ENCODE results near the gene RNF11.
"Not testable (repeated sequence)": the region's sequence is repeated elsewhere in the genome, so short reads cannot be mapped to it uniquely, and the experiment has no call there.

RNF11 gene

DNA sequence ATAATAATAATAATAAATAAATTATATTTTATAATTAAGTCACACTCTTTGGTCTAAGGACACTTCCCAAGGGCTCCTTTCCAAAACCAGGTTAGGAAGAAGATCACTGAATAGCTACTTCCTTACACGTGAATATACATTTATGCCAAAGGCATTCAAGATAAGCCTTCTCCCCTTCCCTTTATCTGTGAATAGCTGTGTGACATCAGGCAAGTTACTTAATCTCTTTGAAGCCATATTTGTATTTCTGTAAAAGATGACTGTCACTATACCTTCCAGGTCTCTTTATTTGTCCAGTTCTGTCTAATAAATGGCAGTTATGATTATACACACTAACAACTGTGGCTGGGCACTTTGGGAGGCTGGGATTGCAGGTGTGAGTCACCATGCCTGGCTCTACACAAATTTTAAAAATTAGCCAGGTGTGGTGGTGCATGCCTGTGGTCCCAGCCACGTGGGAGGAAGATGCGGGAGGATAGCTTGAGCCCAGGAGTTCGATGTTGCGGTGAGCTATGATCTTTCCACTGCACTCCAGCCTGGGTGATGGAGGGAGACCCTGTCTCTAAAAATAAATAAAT is 5.5 kb upstream of the RNF11 start:
- no peak for DNase-seq

DNA sequence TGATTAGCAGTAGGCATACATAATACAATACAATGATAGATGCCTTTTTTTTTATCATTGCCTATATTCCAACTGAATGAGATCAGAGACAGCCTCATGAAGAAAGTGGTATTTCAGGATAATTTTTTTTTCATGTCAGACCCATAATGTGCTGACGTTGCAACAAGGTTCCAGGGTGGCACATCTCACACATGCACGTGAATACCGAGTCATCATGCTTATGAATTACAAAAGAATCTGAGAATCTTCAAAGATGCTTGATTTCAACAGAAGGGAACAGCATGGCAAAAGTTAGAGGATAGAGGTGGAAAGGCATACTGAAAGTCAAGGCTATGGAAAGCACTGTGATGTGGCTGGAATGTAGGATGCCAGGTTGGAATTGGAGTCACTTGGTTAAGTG is 5.0 kb upstream of the RNF11 start:
- no peak for DNase-seq

DNA sequence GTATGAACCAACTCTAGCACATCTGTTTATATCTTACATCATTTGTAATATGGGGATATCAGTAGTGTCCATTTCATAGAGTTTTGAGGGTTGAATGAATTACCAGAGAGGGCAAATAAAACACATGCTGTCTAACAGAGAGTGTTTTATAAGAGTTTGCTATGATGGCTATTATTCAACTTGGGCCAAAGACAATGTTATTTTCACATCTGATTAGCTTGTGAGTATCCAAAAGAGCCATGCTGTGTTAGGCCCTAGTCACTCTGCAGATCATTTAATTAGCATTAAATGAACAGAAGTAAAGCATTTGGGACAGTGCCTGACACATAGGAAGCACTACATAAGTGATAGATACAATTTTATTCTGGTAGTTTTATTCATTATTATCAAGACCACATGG is 4.2 kb upstream of the RNF11 start:
- DNase-seq, result no peak

DNA sequence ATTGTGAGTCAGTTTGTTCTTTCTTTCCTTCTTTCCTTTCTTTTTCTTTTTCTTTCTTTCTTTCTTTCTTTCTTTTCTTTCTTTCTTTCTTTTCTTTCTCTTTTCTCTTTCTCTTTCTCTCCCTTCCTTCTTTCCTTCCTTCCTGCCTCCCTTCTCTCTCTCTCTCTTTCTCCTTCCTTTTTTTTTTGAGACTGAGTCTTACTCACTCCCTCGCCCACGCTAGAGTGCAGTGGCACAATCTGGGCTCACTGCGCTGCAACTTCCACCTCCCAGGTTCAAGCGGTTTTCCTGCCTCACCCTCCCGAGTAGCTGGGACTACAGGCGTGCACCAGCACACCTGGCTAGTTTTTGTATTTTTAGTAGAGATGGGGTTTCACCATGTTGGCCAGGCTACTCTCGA is 1.8 kb upstream of the RNF11 start:
- not testable (repeated sequence) for DNase-seq

DNA sequence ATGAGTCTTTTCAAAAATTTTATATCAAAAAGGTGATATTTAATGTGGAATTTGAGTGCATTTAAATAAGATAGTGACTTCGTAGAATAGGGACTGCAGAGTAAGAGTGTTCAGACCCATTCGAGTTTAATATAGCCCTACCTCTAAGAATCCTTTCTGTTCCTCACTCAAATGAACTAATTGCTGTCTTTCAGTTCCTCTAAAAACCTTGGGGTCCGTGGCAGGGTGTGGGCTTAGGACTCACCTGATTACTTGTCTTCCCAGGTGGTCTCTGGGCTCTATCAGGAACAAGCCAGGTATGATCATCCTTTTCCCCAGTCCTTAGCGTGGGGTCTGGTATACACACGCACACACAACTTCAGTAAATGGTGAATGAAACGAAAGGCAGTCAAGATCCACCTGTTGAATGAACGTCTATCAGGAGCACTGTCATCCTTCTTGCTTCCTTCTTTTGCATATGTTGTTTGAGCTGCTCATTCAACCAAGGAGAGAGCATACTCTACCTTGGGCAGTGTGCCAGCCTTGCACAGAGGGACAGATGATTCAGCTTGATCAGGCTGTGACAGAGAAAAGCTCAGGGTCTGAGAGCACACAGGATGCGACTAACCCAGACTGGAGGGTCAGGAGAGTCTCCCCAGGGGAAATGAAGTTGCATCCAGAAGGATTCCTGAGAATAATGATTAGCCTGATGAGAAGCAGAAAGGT is 1.2 kb upstream of the RNF11 start:
- peak; percentile 44 for DNase-seq

DNA sequence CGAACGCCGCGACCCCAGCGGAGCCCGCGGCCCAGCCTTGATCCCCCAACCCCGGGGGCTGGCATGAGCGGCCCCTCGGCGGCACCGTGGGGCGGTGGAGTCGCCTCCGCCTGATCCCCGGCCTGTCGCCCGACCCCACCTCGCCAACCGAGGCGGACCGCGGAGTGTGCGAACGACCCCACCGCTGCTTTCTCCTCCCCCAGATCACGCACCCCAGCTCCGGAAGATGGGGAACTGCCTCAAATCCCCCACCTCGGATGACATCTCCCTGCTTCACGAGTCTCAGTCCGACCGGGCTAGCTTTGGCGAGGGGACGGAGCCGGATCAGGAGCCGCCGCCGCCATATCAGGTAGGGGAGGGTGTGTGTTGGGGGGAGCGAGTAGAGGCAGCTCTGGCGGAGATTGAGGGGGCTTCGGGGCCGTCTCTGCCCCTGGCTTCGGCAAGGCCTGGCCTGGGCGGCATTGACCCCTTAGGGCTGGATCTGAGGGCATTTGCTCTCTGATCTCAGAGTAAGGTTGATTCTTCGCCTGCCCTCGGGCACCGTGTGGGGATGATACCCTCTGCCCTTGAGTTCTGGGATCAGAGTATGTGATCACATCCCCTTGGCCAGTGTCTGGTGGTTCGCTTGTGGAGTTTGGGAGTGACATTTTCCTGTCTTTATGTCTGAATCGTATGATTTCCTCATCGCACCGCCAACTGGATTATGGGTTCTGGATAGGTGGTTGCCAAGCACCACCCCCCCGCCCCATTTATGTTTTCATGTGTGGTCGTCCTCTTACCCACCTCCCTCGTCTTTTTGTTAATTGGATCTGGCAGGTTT is 668 bp downstream of the RNF11 start:
- DNase-seq, result peak; percentile 63

DNA sequence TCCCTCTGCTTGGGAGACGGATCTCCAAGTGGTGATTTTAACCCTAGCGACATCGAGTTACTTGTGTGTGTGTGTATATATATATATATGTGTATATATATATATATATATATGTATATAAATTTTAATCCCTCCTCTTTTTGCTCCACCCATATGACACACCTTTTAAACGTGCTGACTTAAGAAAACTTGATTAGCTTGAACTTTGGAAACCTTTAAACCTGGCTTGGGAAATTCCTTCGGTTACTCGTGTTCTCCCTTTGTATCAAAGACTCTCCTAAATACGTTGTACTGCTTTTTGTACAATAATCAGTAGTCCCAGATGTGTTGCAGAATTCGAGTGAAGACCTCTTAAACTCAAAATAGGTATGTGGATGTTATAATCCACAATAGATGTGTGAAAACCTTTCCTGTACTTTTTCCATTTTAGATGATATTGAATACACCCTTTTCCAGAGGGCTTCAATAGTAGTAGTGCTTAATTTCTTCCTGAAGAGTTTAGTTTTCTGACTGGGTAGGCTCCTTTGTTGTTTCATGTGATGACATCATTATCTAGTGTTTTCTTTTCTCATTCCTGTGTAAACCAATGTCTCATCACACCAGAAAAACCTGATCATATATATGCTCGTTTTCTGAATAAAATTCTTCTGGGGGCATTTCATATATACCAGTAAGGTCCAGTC is 1.4 kb downstream of the RNF11 start:
- DNase-seq, result no peak

DNA sequence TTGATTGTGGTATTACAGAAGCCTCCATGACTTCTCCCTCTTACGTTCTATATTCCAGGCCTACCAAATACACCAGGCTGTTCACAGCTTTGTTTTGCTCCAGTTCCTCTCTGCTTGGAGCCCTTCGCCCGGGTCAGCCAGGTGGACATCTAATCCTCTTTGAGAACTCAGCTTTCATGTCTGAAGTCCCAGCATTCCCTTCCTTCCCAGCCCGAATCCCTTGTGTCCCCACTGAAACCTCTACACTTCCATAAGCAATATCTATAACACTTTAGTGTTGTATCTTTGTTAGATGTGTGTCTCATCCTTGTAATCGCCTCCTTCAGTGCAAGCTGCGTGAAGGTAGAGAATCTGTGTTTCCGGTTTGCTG is 1.9 kb downstream of the RNF11 start:
- no peak for DNase-seq

DNA sequence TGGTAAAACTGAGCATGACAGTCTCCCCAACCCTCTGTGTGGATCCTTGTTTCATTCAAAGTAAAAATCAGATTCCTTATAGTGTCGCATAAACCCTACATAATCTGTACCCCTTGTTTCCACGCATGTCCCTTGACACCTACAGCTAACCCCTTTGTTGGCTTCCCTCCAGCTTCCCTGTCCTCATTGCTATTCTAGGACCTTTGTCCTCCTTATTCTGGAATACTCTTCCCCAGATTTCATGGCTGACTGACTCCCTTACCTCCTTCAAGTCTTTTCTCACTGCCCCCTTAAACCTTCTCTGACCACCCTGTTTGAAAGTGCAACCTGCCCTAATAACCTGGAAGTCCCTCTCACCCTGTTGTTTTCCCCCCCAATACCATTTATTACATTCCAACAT is 4.0 kb downstream of the RNF11 start:
- DNase-seq, result no peak

DNA sequence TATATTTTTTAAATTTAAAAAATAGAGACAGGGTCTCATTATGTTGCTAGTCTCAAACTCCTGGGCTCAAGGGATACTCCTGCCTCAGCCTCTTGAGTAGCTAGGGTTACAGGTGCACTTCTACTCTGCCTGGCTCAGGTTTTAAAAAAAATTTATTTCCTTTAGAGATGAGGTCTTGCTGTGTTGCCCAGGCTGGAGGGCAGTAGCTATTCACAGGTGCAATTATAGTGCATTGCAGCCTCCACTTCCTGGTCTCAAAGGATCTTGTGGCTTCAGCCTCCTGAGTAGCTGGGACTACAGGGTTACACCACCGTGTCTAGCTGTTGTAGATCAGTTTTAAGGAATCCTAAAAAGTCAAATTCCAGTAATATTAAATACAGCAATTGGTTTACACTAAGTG is 5.0 kb downstream of the RNF11 start:
- no peak for DNase-seq

DNA sequence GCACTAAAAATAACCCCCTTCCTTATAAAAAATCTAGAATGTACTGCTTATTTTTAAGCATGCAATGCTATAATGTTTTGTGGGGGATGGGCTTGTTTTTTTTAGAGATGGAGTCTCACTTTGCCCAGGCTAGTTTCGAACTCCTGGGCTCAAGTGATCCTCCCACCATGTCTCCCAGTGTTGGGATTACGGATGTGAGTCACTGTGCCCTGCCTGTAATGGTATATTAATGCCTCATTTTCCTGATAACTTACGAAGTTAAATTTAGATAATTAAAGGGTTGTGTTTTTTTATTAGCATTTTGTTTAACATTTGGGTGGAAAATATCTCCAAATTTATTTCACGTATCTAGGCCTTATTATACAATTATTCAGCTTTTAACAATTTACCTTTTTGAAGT is 6.5 kb downstream of the RNF11 start:
- DNase-seq, result no peak

DNA sequence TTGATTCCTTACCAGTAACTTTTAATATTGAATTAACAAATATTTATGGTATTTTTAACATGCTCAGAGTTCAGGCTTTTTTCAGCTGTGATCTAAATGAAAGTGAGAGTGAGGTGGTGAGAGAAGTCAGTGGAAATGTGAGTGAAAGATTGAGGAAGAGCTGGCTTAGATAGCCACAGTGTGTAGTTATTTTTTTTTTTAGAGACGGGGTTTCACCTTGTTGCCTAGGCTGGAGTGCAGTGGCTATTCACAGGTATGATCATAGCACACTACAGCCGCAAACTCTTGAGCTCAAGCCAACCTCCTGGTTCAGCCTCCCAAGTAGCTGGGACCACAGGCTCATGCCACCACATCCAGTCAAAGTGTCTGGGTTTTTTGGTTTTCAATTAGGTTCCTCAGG is 10.9 kb downstream of the RNF11 start:
- DNase-seq, result no peak

DNA sequence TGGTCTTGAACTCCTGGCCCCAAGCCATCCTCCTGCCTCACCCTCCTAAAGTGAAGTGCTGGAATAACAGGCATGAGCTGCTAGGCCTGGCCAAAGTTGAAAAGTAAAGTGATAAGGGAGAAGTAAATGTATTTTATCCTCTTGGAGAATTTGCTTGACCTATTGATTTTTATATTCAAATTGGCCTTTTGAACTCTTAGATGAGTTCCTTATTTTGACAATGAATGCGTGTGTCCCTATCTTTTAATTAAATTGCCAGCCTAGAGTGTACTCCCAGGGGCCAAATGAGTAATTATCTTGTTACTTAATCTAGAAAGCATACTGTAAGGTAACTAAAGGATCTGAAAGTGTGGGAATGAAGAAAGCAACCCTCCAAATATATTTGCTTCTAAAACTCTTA is 11.4 kb downstream of the RNF11 start:
- DNase-seq, result no peak

DNA sequence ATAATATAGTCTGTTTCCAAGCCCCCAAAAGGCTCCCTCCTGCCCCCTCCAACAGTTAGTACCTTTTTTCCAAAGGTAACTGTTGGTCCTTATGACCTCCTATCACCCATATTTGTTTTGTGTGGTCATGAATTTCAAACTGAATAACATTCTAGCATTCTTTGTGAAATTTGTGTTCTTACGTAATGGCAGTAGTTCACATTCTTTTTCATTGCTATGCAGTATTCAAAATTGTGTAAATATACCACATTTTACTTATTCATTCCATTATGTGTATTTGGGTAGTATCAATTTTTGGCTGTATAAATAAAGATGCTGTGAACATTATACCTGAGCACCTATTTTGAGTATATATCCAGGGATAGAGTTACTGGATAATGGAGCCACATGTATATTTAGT is 13.4 kb downstream of the RNF11 start:
- DNase-seq, result no peak

DNA sequence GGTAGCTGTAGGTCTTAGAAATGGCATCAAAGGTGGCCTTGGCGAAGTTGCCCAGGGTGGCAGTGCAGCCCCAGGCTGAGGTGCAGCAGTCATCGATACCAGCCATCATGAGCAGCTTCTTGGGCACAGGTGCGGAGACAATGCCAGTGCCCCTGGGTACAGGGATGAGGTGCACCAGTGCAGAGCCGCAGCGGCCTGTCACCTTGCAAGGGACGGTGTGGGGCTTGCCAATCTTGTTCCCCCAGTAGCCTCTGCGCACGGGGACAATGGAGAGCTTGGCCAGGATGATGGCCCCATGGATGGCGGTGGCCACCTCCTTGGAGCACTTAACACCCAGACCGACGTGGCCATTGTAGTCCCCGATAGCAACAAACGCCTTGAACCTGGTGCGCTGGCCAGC is 14.7 kb downstream of the RNF11 start:
- not testable (repeated sequence) for DNase-seq

DNA sequence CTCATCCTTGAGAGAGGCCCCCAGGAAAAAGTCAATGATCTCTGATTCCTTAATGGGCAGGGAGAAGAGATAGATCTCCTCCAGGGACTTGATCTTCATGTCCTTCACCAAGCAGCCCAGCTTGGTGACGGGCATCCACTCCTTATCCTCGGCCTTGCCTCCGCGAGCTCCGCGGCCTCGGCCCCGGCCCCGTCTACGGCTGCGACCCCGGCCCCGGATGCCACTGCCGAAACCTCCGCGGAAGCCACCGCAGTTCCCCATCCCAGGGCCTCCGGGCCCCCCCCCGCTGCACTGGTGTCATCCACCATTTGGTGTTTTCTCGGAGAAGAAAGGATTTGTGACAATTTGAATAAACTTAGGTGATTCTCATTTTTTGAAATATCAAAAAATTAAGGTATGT is 15.1 kb downstream of the RNF11 start:
- not testable (repeated sequence) for DNase-seq

DNA sequence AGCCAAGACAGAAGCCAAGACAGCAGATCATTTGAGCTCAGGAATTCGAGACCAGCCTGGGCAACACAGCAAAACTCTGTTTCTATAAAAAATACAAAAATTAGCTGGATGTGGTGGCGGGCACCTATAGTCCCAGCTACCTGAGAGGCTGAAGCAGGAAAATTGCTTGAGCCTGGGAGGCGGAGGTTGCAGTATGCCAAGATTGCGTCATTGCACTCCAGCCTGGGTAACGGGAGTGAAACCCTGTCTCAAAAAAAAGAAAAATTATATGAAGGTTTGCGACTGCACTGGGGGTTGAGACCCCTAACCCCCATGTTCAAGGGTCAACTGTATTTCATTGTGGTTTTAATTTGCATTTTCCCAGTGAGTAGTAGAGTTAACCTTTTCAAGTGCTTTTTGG is 16.3 kb downstream of the RNF11 start:
- no peak for DNase-seq

DNA sequence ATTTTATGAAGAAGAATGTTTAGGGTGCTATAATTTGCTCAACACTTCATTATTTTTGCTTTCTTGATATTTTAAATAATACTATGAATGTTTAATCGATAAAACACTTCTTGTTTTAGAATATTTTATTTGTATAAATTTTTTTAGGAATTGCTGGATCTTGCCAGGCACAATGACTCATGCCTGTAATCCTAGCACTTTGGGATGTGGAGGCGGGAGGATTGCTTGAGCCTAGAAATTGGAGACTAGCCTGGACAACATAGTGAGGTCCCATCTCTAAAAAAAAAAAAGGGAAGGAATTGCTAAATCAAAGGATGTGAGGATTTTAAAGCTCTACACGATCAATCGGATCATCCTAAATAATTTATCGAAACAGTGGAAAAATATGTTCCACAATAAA is 17.6 kb downstream of the RNF11 start:
- DNase-seq, result no peak

DNA sequence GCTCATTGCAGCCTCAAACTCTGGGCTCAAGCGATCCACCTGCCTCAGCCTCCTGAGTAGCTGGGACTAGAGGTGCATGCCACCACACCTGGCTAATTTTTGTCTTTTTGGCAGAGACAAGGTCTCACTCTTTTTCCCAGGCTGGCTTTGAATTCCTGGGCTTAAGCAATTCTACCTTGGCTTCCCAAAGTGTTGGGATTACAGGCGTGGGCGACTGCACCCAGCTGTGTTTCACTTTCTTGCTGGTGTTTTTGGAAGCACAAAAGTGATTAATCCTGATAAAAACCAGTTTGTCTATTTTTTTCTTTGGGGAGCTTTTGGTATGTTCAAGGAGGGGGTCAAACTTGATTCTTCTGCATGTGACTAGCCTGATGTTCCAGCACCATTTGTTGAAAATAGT is 19.3 kb downstream of the RNF11 start:
- DNase-seq, result no peak

DNA sequence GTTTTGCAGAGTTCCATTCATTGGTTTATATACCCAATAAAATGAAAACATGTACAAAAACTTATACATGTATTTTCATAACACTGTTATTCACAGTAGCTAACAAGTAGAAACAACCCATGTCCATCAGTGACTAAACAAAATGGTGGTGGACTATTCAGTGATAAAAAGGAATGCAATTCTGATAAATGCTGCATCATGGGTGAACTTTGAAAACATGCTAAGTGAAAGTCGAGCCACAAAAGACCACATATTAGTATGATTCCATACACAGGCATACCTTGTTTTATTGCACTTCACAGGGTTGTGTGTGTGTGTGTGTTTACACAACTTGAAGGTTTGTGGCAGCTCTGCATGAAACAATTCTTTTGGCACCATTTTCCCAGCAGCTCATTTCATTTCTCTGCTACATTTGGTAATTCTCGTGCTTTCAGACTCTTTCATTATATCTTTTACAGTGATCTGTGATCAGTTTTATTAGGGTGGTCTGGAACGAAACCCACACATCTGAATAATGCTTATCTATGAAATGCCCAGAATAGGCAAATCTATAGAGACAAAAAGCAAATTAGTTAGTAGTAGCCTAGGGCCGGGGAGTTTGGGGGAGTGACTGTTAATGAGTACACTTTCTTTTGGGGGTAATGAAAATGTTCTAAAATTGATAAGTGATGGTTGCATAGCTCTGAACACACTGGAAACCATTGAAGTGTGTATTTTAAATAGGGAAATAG is 27.2 kb downstream of the RNF11 start:
- DNase-seq, result no peak

DNA sequence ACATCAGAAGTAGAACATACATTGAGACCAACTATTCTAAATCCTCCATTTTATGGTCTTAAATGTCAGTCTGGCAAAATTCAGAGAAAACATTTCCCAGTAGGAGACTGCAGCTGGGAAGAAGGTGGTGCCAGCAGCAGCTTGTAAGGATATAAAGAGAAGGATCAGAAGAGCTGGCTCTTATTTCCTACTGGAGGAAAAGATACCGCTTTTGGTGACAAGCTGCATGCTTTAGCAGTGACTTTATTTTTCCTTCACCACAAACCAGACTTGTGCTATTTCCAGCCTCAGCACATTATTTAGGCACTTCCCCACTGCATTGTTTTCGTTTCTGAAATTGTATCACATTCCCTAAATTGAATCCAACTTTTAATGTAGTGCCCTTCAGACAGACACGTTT is 28.4 kb downstream of the RNF11 start:
- DNase-seq, result no peak

DNA sequence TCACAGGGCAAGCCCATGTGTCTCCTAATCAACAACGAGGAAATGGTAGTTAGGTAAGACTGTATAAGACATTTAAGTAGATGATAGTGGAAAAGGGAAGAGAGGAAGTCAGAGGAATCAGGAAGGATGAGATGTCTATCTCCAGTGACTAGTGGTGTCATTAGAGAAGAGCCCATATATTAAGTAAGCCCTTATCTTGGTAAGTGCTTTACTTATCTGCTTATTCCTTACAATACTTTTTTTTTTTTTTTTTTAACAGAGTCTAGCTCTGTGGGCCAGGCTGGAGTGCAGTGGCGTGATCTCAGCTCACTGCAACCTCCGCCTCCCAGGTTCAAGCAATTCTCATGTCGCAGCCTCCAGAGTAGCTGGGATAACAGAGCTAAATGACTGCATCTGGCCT is 29.5 kb downstream of the RNF11 start:
- DNase-seq, result no peak

DNA sequence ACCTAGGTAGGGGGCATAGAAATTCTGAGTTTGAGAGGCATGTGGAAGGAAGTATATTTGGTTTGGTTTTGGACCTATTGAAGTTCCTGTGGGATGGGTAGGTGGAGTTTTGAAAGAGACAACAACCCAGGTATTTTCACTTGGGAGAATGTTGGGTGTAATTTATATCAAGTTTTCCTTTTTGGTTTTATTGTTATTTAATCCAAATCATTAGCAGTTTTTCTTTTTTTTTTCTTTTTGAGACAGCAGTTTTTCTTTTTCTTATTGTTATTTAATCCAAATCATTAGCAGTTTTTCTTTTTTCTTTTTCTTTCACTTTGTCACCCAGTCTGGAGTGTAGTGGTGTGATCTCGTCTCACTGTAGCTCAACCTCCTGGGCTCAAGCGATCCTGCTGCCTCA is 30.1 kb downstream of the RNF11 start:
- no peak for DNase-seq

Measured in activated T-cell treated with anti-CD3 and anti-CD28 coated beads, Interleukin-2, amount 50 U/mL, for 1 hour (primary cell).